GM10266 (cell line): ENCODE data around the gene SERPINA3.
"Not testable (repeated sequence)": the region's sequence is repeated elsewhere in the genome, so short reads cannot be mapped to it uniquely, and the experiment has no call there.

Source experiments
- DNase-seq: peaks from one replicate; pipeline ENCODE4 v3.0.0; 2012; ENCODE audit errors: extremely low spot score
- TF ChIP-seq, protein P1 (sequence below): IDR thresholded peaks from 2 replicates; pipeline ENCODE4 v1.5.1; 2012; ENCODE audit warnings: mild to moderate bottlenecking, low read depth; ENCODE audit not compliant: control insufficient read depth, insufficient read depth; ENCODE audit errors: missing control alignments

SERPINA3 gene

DNA sequence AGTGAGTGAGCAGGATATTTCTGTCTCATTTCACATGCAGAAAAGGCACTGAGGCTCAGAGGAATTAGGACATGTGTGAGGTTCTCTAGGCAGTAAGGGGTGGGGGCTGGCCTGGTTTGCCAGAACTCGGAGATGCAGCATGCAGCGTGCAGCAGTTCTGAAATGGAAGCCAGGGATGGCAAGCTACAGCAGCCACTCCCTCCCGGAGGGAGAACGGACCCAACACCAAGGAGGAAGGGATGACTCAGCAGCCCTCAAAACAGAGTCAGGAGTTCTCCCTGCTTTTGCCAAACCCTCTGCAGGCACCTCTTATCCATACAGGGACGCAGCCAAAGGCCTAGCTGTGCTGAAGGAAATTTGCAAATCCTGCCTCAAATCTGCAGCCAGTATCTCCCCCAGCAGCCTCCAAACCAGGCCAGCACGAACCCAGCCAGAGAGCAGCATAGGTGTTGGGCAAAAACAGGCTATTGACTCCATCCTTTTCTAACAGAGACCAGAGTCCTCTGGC, 10.3 kb upstream of the SERPINA3 start:
- DNase-seq, result no peak
- TF ChIP-seq, protein P1, sequence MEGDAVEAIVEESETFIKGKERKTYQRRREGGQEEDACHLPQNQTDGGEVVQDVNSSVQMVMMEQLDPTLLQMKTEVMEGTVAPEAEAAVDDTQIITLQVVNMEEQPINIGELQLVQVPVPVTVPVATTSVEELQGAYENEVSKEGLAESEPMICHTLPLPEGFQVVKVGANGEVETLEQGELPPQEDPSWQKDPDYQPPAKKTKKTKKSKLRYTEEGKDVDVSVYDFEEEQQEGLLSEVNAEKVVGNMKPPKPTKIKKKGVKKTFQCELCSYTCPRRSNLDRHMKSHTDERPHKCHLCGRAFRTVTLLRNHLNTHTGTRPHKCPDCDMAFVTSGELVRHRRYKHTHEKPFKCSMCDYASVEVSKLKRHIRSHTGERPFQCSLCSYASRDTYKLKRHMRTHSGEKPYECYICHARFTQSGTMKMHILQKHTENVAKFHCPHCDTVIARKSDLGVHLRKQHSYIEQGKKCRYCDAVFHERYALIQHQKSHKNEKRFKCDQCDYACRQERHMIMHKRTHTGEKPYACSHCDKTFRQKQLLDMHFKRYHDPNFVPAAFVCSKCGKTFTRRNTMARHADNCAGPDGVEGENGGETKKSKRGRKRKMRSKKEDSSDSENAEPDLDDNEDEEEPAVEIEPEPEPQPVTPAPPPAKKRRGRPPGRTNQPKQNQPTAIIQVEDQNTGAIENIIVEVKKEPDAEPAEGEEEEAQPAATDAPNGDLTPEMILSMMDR, result no peak

DNA sequence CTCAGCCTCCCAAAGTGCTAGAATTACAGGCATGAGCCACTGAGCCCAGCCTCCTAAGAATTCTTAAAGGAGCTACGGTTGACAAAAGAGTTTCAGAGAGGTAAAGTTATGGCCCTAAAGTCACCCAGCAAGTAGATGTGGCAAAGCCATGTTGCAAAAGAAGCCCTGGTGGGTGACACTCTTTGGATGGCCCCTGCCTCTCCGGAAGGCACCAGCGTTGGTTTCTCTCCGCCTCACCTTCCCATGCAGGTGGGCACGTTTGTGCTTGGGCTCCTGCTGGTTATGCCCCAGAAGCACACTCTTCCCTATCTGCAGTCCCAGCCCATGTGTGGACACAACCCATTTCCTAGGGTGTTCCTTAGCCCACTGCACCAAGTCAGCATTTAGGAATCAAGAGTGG, 9.5 kb upstream of the SERPINA3 start:
- TF ChIP-seq, protein P1, result no peak
- DNase-seq, result no peak

DNA sequence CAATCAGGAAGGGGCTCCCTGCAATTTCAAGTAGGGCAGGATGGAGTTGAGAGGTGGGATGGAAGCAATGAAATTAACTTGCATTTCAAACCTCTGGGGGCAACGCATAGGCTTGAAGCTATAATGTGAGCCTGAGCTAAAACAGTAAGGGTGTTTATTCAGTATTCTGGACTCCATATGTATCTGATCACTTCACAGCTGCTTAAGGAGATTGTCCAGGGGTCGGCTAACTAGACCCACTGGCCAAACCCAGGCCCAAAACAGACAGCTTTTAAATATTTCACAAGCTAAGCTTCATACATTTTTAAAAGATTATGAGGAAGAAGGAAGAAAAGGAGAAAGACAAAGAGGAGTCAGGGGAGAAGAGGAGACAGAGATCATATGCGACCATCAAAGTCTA, 6.8 kb upstream of the SERPINA3 start:
- TF ChIP-seq, protein P1, result no peak
- no peak for DNase-seq

DNA sequence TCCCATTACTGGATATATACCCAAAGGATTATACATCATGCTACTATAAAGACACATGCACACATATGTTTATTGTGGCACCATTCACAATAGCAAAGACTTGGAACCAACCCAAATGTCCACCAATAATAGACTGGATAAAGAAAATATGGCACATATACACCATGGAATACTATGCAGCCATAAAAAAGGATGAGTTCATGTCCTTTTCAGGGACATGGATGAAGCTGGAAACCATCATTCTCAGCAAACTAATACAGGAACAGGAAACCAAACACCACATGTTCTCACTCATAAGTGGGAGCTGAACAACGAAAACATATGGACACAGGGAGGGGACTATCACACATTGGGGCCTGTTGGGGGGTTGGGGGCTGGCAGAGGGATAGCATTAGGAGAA, 3.2 kb upstream of the SERPINA3 start:
- not testable (repeated sequence) for DNase-seq

DNA sequence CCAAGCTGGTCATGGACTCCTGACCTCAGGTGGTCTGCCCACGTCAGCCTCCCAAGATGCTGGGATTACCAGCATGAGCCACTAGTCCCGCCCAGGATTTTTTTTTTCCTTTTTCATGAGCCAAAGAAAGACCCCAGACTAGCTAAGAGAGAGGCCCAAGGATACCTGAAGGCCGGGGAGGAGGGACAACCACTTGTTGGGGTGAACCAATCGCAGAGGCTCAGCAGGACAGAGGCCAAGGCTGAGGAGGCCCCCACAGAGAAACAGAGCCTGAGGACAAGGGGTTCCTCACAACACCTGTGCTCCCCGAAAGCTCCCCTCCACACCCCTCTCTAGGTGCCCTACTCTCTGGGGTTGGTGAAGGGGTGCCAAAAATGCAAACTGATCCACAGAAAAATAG, 1.0 kb upstream of the SERPINA3 start:
- no peak for DNase-seq
- TF ChIP-seq, protein P1, result no peak

DNA sequence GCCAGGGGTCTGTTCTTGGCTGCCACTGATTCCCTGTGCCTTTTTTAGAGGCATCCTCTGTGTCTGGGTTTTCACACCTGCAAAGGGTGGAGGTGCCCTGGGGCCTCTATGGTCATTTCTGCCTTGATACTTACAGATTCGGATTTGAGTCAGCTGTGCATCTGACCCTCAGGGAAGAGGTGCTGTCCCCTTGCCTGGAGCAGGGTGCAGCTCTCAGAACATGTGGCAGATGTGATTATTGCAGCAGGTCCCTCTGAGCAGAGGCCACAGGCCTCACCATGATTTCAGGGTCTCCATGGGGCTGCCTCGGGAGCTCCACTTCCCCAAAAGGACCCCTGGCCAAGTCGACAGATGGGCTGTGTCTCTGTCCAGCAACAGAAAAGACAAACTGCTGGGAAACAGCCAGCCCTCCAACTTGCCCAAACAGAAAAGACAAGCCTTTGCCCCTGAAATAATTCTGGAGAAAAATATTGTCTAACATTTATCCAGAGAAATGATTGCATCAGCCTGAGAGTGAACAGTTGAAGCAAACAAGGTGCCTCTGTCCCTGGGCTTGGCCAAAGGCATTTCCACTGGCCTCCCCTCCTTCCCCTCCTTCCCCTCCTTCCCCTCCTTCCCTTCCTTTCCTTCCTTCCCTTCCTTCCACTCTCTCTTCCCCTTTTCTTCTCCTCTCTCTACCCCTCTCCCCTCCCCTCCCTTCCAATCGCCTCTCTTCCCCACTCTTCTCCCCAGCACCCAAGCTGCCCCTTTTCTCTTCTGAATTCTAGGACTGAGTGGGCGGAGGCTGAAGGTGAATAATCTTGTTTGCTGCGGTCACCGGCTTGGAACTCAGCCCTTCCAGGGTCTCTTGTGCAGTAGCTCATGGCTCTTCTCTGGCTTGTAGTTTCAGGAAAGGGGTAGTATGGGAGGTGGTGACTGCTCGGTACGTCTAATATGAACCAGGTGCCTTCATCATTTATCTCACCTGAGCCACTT, 676 bp downstream of the SERPINA3 start:
- no peak for DNase-seq
- TF ChIP-seq, protein P1, result no peak

DNA sequence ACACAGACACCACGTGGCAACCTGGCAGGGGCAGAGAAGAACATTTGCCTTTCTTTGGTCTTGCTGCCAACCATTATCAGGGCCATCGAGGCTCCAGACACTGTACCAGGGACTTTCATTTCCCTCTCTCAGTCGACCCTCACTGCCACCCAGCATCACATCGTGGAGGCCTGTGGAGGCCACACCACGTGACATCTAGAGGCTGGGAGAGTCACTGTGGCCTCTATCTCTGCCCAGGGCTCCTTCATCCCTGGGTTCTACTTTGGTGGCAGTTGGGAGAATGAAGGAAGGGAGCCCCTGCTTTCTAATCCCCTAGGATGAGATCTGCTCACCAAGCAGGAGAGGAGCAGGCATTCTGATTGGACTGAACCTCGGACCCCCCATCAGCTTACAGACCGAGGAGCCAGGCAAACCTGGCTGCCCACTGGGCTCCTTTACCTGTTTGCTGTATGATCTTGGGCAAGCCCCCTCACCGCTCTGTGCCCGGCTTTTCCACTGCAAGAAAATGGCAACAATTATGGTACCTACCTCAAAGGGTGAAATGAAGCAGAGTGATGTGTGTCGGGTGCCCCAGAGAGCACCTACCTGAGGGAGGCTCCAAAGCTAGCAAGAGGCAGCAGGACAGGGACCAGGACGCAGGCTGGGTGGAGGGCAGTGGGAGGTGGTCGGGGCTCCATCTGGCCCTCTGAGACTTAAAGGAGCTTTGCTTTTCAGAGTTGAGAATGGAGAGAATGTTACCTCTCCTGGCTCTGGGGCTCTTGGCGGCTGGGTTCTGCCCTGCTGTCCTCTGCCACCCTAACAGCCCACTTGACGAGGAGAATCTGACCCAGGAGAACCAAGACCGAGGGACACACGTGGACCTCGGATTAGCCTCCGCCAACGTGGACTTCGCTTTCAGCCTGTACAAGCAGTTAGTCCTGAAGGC, 1.8 kb downstream of the SERPINA3 start:
- no peak for DNase-seq
- TF ChIP-seq, protein P1, result no peak
